MM.1S (cell line): ENCODE data around the gene CBY2.
A peak's percentile ranks its signal among the peaks of the same experiment; 100 is the strongest.

Experiments
- DNase-seq: peaks from one replicate; pipeline ENCODE4 v3.0.0-alpha.2; 2015
- H2AFZ ChIP-seq: fragments of 300-600 bp; sonication (generic); 2 replicates; pipeline ENCODE4 v1.6.0; 2016; ENCODE audit warnings: antibody characterized with exemption, low read length
- H3F3A ChIP-seq: fragments of 300-600 bp; sonication (generic); 2 replicates; pipeline ENCODE4 v1.6.1; 2016; ENCODE audit warnings: mild to moderate bottlenecking, antibody characterized with exemption, low read length, moderate library complexity, mixed read lengths; ENCODE audit not compliant: insufficient read depth
- H3K27ac ChIP-seq: fragments of 300-600 bp; sonication (generic); 2 replicates; pipeline ENCODE4 v1.5.1; 2016; ENCODE audit warnings: mild to moderate bottlenecking, low read length
- H3K27me3 ChIP-seq: fragments of 300-600 bp; sonication (generic); replicated peaks from 2 replicates; pipeline ENCODE4 v1.6.0; 2016; ENCODE audit warnings: low read length; ENCODE audit not compliant: insufficient read depth
- H3K36me3 ChIP-seq: fragments of 300-600 bp; sonication (generic); replicated peaks from 2 replicates; pipeline ENCODE4 v1.6.1; 2016; ENCODE audit warnings: mild to moderate bottlenecking, low read length, mixed read lengths; ENCODE audit not compliant: insufficient read depth
- H3K4me1 ChIP-seq: fragments of 300-600 bp; sonication (generic); 2 replicates; pipeline ENCODE4 v1.6.1; 2016; ENCODE audit warnings: low read length, mixed read lengths
- H3K4me2 ChIP-seq: fragments of 300-600 bp; sonication (generic); 2 replicates; pipeline ENCODE4 v1.6.0; 2016; ENCODE audit warnings: low read depth, low read length
- H3K4me3 ChIP-seq: fragments of 300-600 bp; sonication (generic); 2 replicates; pipeline ENCODE4 v1.5.1; 2016; ENCODE audit warnings: low read length, mixed read lengths
- H3K79me2 ChIP-seq: fragments of 300-600 bp; sonication (generic); 2 replicates; pipeline ENCODE4 v1.6.1; 2016; ENCODE audit warnings: mixed run types, low read length, mixed read lengths
- H3K9ac ChIP-seq: fragments of 300-600 bp; sonication (generic); 2 replicates; pipeline ENCODE4 v1.6.1; 2016; ENCODE audit warnings: low read length, mixed read lengths
- H3K9me2 ChIP-seq: fragments of 300-600 bp; sonication (generic); replicated peaks from 2 replicates; pipeline ENCODE4 v1.6.1; 2016; ENCODE audit warnings: mild to moderate bottlenecking, low read length, mixed read lengths; ENCODE audit not compliant: insufficient read depth
- H3K9me3 ChIP-seq: fragments of 300-600 bp; sonication (generic); replicated peaks from 2 replicates; pipeline ENCODE4 v1.6.1; 2016; ENCODE audit warnings: mild to moderate bottlenecking, low read length, mixed read lengths; ENCODE audit not compliant: insufficient read depth
- H4K20me1 ChIP-seq: fragments of 300-600 bp; sonication (generic); 2 replicates; pipeline ENCODE4 v1.6.1; 2016; ENCODE audit warnings: mild to moderate bottlenecking, low read length, moderate library complexity, mixed read lengths; ENCODE audit not compliant: insufficient read depth
- EZH2 ChIP-seq: fragments of 300-600 bp; sonication (generic); optimal IDR thresholded peaks from 2 replicates; pipeline ENCODE3; 2017; ENCODE audit warnings: low read depth, mild to moderate bottlenecking, antibody characterized with exemption, low read length, mixed read lengths
- EZH2phosphoT487 ChIP-seq: fragments of 300-600 bp; sonication (generic); IDR thresholded peaks from 2 replicates; pipeline ENCODE4 v1.6.1; 2018; ENCODE audit warnings: antibody characterized with exemption, low read length
- TF ChIP-seq, protein P1 (sequence below): fragments of 300-600 bp; sonication (generic); IDR thresholded peaks from 2 replicates; pipeline ENCODE4 v1.5.1; 2016; ENCODE audit warnings: antibody characterized with exemption, low read length, mixed read lengths

CBY2 gene

DNA sequence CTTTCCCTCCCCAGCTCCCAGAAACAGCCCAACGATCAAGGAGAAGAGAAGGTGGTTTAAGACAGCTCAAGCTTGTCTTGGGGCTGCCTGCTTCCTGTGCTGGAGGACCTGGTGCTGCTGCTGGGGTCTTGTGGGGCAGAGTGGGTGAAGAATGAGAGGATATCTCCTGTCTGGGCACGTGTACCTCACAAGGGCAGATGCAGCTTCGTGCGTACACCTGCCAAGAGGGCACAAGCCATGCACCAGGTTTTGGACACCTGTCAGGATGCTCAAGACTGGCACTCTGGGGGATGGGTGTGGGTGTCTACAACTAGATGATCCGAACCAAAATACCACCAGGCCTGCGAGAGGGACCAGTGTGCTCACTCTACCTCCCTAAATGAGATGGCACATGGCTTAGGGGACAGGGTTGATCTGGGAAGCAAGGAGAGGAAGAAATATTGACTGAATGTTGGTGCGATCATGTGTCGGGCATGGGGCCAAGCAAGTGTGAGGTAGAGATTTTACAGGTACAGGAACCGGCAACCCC is 2.2 kb downstream of the CBY2 start:
- Histone ChIP-seq H3K27me3 (no peaks in the 10 kb centered on the region), H3F3A (peaks cover 33% of the 10 kb centered on the region), H3K4me2 (no peak overlapping the region), H3K9me3 (no peaks in the 10 kb centered on the region), H4K20me1 (no peaks in the 10 kb centered on the region), H3K9ac (no peak overlapping the region), H3K27ac (no peak overlapping the region), H3K4me3 (no peak overlapping the region), H2AFZ (no peak overlapping the region), H3K36me3 (no peaks in the 10 kb centered on the region), H3K9me2 (no peaks in the 10 kb centered on the region), H3K4me1 (peaks cover 41% of the 10 kb centered on the region), H3K79me2 (peaks cover 14% of the 10 kb centered on the region)
- no peak for DNase-seq
- TF ChIP-seq EZH2, result no peak
- TF ChIP-seq, protein P1, sequence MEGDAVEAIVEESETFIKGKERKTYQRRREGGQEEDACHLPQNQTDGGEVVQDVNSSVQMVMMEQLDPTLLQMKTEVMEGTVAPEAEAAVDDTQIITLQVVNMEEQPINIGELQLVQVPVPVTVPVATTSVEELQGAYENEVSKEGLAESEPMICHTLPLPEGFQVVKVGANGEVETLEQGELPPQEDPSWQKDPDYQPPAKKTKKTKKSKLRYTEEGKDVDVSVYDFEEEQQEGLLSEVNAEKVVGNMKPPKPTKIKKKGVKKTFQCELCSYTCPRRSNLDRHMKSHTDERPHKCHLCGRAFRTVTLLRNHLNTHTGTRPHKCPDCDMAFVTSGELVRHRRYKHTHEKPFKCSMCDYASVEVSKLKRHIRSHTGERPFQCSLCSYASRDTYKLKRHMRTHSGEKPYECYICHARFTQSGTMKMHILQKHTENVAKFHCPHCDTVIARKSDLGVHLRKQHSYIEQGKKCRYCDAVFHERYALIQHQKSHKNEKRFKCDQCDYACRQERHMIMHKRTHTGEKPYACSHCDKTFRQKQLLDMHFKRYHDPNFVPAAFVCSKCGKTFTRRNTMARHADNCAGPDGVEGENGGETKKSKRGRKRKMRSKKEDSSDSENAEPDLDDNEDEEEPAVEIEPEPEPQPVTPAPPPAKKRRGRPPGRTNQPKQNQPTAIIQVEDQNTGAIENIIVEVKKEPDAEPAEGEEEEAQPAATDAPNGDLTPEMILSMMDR, result no peak
- no peak for TF ChIP-seq EZH2phosphoT487

DNA sequence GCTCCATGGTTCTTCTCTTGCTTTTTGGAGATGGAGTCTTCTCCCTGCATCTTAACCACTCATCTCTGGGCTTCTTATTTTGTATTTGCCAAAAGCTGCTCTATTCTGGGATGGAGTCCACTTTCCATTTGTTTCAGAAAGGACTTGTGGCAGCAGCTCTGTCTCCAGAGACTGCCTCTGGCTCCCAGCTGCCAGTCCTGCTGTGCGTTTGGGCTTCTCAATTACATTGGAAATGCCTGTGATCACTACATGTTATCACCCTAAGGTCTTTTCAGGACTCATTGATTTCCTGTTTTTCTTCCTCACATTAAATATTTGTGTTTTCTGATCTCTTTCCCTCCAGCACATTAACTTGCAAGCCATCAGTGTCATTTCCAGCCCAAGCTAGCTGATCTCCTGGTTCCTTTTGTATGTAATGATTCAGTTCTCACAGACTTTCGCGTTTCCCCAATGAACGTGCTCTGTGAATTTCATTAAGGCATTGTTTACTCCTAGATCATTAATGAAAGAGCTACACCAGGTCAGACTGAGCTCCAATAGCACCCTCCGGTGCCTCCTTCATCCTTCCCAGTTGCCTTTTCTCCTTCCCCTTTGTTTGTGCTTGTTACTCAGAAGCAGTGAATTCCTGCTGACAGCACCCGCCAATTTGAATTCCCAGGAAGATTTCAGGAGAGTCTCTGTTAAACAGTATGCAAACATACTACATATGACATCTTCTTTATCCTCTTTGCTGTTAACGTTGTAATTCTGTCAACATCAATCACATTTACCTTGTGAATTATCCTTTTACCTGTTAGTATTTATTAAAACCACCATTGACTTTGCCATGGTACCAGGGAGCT is 3.0 kb downstream of the CBY2 start:
- Histone ChIP-seq H2AFZ (no peak overlapping the region), H3K36me3 (no peaks in the 10 kb centered on the region), H3F3A (peaks cover 26% of the 10 kb centered on the region), H3K9ac (no peak overlapping the region), H3K4me2 (no peak overlapping the region), H3K9me3 (no peaks in the 10 kb centered on the region), H3K27ac (peak overlapping the region; percentile 47; the same call in 1 of the 2 replicates), H3K4me1 (peaks cover 41% of the 10 kb centered on the region), H3K79me2 (peaks cover 8% of the 10 kb centered on the region), H3K27me3 (no peaks in the 10 kb centered on the region), H3K9me2 (no peaks in the 10 kb centered on the region), H4K20me1 (no peaks in the 10 kb centered on the region), H3K4me3 (no peak overlapping the region)
- TF ChIP-seq, protein P1, result no peak
- no peak for TF ChIP-seq EZH2phosphoT487
- TF ChIP-seq EZH2, result no peak
- DNase-seq, result no peak

DNA sequence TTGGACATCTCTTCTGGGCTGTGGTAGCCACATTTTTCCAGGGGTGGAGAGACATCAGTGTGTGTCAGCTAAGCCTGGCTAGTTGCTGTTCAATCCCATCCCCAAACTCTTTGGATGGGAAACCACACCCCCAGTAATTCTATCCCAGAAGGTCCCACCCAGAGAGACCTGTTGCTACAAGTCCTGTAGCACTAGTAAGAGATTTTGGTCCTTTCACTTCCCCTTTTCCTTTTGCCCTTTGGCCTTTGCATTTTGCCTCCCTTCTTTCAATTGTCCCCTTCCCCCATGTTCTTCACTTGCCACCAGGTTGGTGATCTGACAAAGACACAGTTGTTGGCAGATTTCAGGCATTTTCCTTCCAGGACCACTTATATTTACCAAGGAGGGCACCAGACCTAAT is 3.8 kb downstream of the CBY2 start:
- peaks cover 41% of the 10 kb centered on the region for H3K4me1 ChIP-seq
- H3K9me3 ChIP-seq, result no peaks in the 10 kb centered on the region
- H3K27me3 ChIP-seq, result no peaks in the 10 kb centered on the region
- TF ChIP-seq, protein P1, result no peak
- TF ChIP-seq EZH2, result no peak
- no peak for TF ChIP-seq EZH2phosphoT487
- H4K20me1 ChIP-seq, result no peaks in the 10 kb centered on the region
- H3F3A ChIP-seq, result peaks cover 18% of the 10 kb centered on the region
- H3K4me2 ChIP-seq, result no peak overlapping the region
- H3K9ac ChIP-seq, result no peak overlapping the region
- DNase-seq, result no peak
- no peaks in the 10 kb centered on the region for H3K9me2 ChIP-seq
- no peak overlapping the region for H3K4me3 ChIP-seq
- H3K79me2 ChIP-seq, result no peaks in the 10 kb centered on the region
- H3K27ac ChIP-seq, result peak overlapping the region; percentile 47; the same call in 1 of the 2 replicates
- no peak overlapping the region for H2AFZ ChIP-seq
- no peaks in the 10 kb centered on the region for H3K36me3 ChIP-seq
